HepG2 (cell line): ENCODE measurements around the gene SEPTIN3. TPM values are rescaled to one million over a fixed set of nuclear protein-coding genes. Genes with fewer than 3 reads are reported as not detected.
A peak's percentile ranks its signal among the peaks of the same experiment; 100 is the strongest.

Source experiments
- ATAC-seq: fragments of 200-7000 bp; cut with Tn5 transposase; 3 replicates; pipeline ENCODE4 v1.9.1; 2020; ENCODE audit warnings: mild to moderate bottlenecking, moderate library complexity
- BruUV-seq: library from RNA; stranded (reverse); fragments of 400-500 nt; replicated peaks from 2 replicates; lab custom pipeline; 2021; lab: Mats Ljungman, UMichigan
- CTCF ChIA-PET: fragments of 300-600 bp; formaldehyde crosslinking; extraction: SDS; loops from one replicate; lab custom pipeline; 2021; ENCODE audit warnings: low total read pairs, inconsistent platforms, low intra/inter-chr PET ratio; lab: Yijun Ruan, JAX
- POLR2A ChIA-PET: fragments of 350-600 bp; sonication (Branson Sonifier 250); formaldehyde crosslinking; loops from one replicate; lab custom pipeline; 2020; ENCODE audit warnings: antibody characterized with exemption, inconsistent platforms; lab: Yijun Ruan, JAX
- DNase-seq: peaks from one replicate; pipeline ENCODE4 v3.0.0-alpha.2; 2015; ENCODE audit warnings: low spot score
- FAIRE-seq: peaks from 3 replicates; lab custom pipeline; 2011; peaks lifted over from hg19 to GRCh38; lab: Jason Lieb, UNC
- H2AFZ ChIP-seq: one replicate; pipeline ENCODE4 v1.6.1; 2011; ENCODE audit warnings: low read length, inconsistent platforms
- H3K27ac ChIP-seq: fragments of 300-600 bp; 3 replicates; pipeline ENCODE4 v1.8.0; 2011; ENCODE audit warnings: mixed run types, mild to moderate bottlenecking, mixed read lengths, low read length, inconsistent platforms; ENCODE audit not compliant: insufficient read depth; ENCODE audit errors: extremely low read length
- H3K27me3 ChIP-seq, 2 experiments: fragments of 200-600 bp in 1 of 2; 2 replicates in 1 of 2; 3 replicates in 1 of 2; pipeline versions ENCODE4 v1.6.0 to v1.8.0; 2011; ENCODE audit warnings: low read length in 2 of 2, mild to moderate bottlenecking in 2 of 2, moderate library complexity in 2 of 2, inconsistent platforms in 1 of 2; ENCODE audit not compliant: insufficient read depth in 2 of 2, control insufficient read depth in 1 of 2
- H3K36me3 ChIP-seq, 2 experiments: fragments of 200-600 bp in 1 of 2; replicated peaks in 1 of 2; 2 replicates in 1 of 2; 3 replicates in 1 of 2; pipeline versions ENCODE4 v1.5.1 to v1.8.0; 2011; ENCODE audit warnings: low read length in 2 of 2, inconsistent platforms in 1 of 2; ENCODE audit not compliant: insufficient read depth in 2 of 2, control insufficient read depth in 1 of 2
- H3K4me1 ChIP-seq: 2 replicates; pipeline ENCODE4 v1.5.1; 2012; ENCODE audit warnings: low read length, inconsistent platforms; ENCODE audit not compliant: insufficient read depth
- H3K4me2 ChIP-seq: 2 replicates; pipeline ENCODE4 v1.6.0; 2011; ENCODE audit warnings: low read depth, low read length, inconsistent platforms
- H3K4me3 ChIP-seq, 3 experiments: fragments of 200-600 bp in 1 of 3; sonication (generic), shearing (Covaris generic) in 1 of 3; replicated peaks in 1 of 3; 2 replicates each; pipeline ENCODE4 v1.5.1; 2011 to 2016; ENCODE audit warnings: low read length in 3 of 3, inconsistent platforms in 2 of 3, low read depth in 2 of 3, mild to moderate bottlenecking in 2 of 3, control low read depth in 1 of 3, mixed read lengths in 1 of 3; ENCODE audit not compliant: insufficient read depth in 1 of 3
- H3K79me2 ChIP-seq: one replicate; pipeline ENCODE4 v1.6.1; 2011; ENCODE audit warnings: low read length, inconsistent platforms; ENCODE audit not compliant: insufficient read depth
- H3K9ac ChIP-seq: 2 replicates; pipeline ENCODE4 v1.6.0; 2011; ENCODE audit warnings: mild to moderate bottlenecking, low read depth, low read length, inconsistent platforms; ENCODE audit not compliant: insufficient read depth
- H3K9me3 ChIP-seq: 2 replicates; pipeline ENCODE4 v1.5.1; 2012; ENCODE audit warnings: mild to moderate bottlenecking, low read length
- H4K20me1 ChIP-seq: 2 replicates; pipeline ENCODE4 v1.6.0; 2011; ENCODE audit warnings: inconsistent platforms, mild to moderate bottlenecking, low read length, moderate library complexity; ENCODE audit not compliant: insufficient read depth
- GMEB2 ChIP-seq: IDR thresholded peaks from 2 replicates; pipeline ENCODE4 v1.6.1; 2016; ENCODE audit warnings: missing biosample characterization, missing genetic modification reagents, low read depth
- HDAC6 ChIP-seq: fragments of 200-600 bp; sonication (generic); IDR thresholded peaks from 2 replicates; pipeline ENCODE4 v1.7.0; 2017; ENCODE audit warnings: mild to moderate bottlenecking, antibody characterized with exemption, low read length, low read depth
- HNRNPLL ChIP-seq: fragments of 200-400 bp; formaldehyde crosslinking; IDR thresholded peaks from 2 replicates; pipeline ENCODE4 v1.6.1; 2017; ENCODE audit warnings: mild to moderate bottlenecking, low read depth, low read length; ENCODE audit not compliant: poor library complexity, severe bottlenecking
- JUN ChIP-seq: sonication (generic); formaldehyde crosslinking; IDR thresholded peaks from 2 replicates; pipeline ENCODE4 v1.4.0; 2020; ENCODE audit warnings: mild to moderate bottlenecking, missing genetic modification reagents
- POLR2A ChIP-seq, 2 experiments: IDR thresholded peaks; 2 replicates each; pipeline ENCODE4 v1.6.1; 2011; ENCODE audit warnings: low read depth in 2 of 2, low read length in 2 of 2, mild to moderate bottlenecking in 1 of 2, moderate library complexity in 1 of 2; ENCODE audit not compliant: insufficient read depth in 1 of 2
- TRAFD1 ChIP-seq: sonication (generic); formaldehyde crosslinking; IDR thresholded peaks from 2 replicates; pipeline ENCODE4 v1.5.1; 2020; ENCODE audit warnings: missing genetic modification reagents, mild to moderate bottlenecking, borderline replicate concordance
- ZBTB44 ChIP-seq: sonication (generic); formaldehyde crosslinking; IDR thresholded peaks from 2 replicates; pipeline ENCODE4 v1.4.0; 2020; ENCODE audit warnings: missing genetic modification reagents
- ZNF761 ChIP-seq: sonication (generic); formaldehyde crosslinking; conservative IDR thresholded peaks from 2 replicates; pipeline ENCODE4 v1.4.0; 2020; ENCODE audit warnings: mild to moderate bottlenecking, missing genetic modification reagents
- ZSCAN30 ChIP-seq: sonication (generic); formaldehyde crosslinking; IDR thresholded peaks from 2 replicates; pipeline ENCODE4 v1.5.0; 2020; ENCODE audit warnings: mild to moderate bottlenecking, missing genetic modification reagents
- WGBS: methylation state at CpG from one replicate; pipeline ENCODE4 v1.1.6; 2017; ENCODE audit warnings: low lambda C conversion rate; 5-methylcytosine and 5-hydroxymethylcytosine counted together
- in situ Hi-C: cut with HindIII; loops from 2 replicates; pipeline ENCODE4 v1.10.0; 2017; ENCODE audit warnings: low pct_unique_long_range_greater_than_20kb; ENCODE audit not compliant: extremely low pct_ligation_motif_present
- intact Hi-C: fragments of 100-400 bp; cut with micrococcal nuclease; formaldehyde crosslinking; loops from one replicate; pipeline ENCODE4 v1.10.0; 2022; ENCODE audit not compliant: unreplicated experiment
- polyA plus RNA-seq, 8 experiments: library from polyadenylated mRNA; depleted of rRNA in 3 of 8; stranded (reverse) in 7 of 8; unstranded in 1 of 8; fragments of >200 nt; fragmentation: Illumina TruSeq in 4 of 8; extraction: Trizol in 4 of 8; gene quantifications; 2 replicates each; pipeline versions ENCODE4 v1.2.1 to v1.2.3, GENCODE V29; 2011 to 2016; ENCODE audit warnings: low read depth in 4 of 8, missing spikeins in 1 of 8, mixed read lengths in 1 of 8; ENCODE audit not compliant: insufficient read depth in 1 of 8
- total RNA-seq, 5 experiments: library from RNA; depleted of rRNA; stranded (reverse); fragments of >200 nt; fragmentation: Illumina TruSeq; extraction: Trizol; gene quantifications; 2 replicates each; pipeline ENCODE4 v1.2.3, GENCODE V29; 2016; ENCODE audit warnings: low read depth in 1 of 5

Gene SEPTIN3
- total and polyA plus RNA-seq, 2 of the 13 experiments (the other 11 are each of a cell fraction or from before 2014, with no cell fraction given): 0.04 TPM; not detected in 1

- in situ Hi-C loops (no loop called here), intact Hi-C loops (no loop called here)
- no peak overlapping the region for H3K27ac ChIP-seq
- no peak overlapping the region for H2AFZ ChIP-seq
- H4K20me1 ChIP-seq: no peaks in the 10 kb centered on the region
- BruUV-seq: no TSS peak
- ChIA-PET POLR2A (interaction anchor here (1.1 kb wide), 1 partner anchor 128 kb away, joined by 3 read pairs; the partner anchor contains the start of gene CCDC134), CTCF (no interaction called here)
- H3K36me3 ChIP-seq: no peaks in the 10 kb centered on the region
- FAIRE-seq: no peak
- no peak for DNase-seq
- H3K27me3 ChIP-seq: peaks cover 9 to 11% of the 10 kb centered on the region in 2 experiments; a peak in 4 of 5 replicates
- H3K4me3 ChIP-seq: no peak overlapping the region
- TF ChIP-seq ZNF761 (CRISPR knock-in tag) (no peak), HNRNPLL (peak; percentile 32), HDAC6 (no peak), TRAFD1 (no peak), POLR2A (IDR thresholded peaks at IDR 0.05; ENCODE audit: insufficient read depth in 1 of 2, low read depth in 2 of 2, low read length in 2 of 2) (0 out of 4 replicates have a peak, but pooled peaks of 1 of the 2 experiments have one; percentile 6), ZSCAN30 (CRISPR knock-in tag) (no peak), ZBTB44 (CRISPR knock-in tag) (no peak), GMEB2 (CRISPR knock-in tag) (no peak), JUN (CRISPR knock-in tag) (no peak)
- H3K9me3 ChIP-seq: no peaks in the 10 kb centered on the region
- ATAC-seq: peak; percentile 6
- H3K79me2 ChIP-seq: no peaks in the 10 kb centered on the region
- H3K9ac ChIP-seq: no peak overlapping the region
- H3K4me2 ChIP-seq: no peak overlapping the region
- H3K4me1 ChIP-seq: peaks cover 26% of the 10 kb centered on the region
- 86% methylated on average over 8 of the region's 14 CpGs for WGBS
Observed at GRCh38 chr22:41928593-41929417, 40.4 kb upstream of the SEPTIN3 start.
